ENCODE data around the gene COL25A1. TPM values are rescaled to one million over a fixed set of nuclear protein-coding genes. Genes with fewer than 3 reads are reported as not detected.

Gene COL25A1
- total RNA-seq, 1 donor from 2014 or later = 3.9 TPM

GRCh38 chr4:109291707-109292238, 10.7 kb downstream of the COL25A1 start:
- Mint-ChIP-seq H3K4me1 (ENCODE audit: low read depth) (no peaks in the 10 kb centered on the region), H3K4me3 (ENCODE audit: low read depth) (no peak overlapping the region), H3K36me3 (ENCODE audit: insufficient read depth) (no peaks in the 10 kb centered on the region), H3K27ac (no peak overlapping the region), H3K9me3 (ENCODE audit: low read depth) (no peaks in the 10 kb centered on the region), H3K27me3 (no peaks in the 10 kb centered on the region)
- no peak for DNase-seq (ENCODE audit: low spot score, unreplicated experiment)
- no peak for TF ChIP-seq CTCF (IDR thresholded peaks at IDR 0.05; ENCODE audit: unreplicated experiment)

- TF ChIP-seq CTCF (IDR thresholded peaks at IDR 0.05; ENCODE audit: unreplicated experiment) = no peak
- Mint-ChIP-seq H3K4me3 (ENCODE audit: low read depth) (no peak overlapping the region), H3K9me3 (ENCODE audit: low read depth) (no peaks in the 10 kb centered on the region), H3K27ac (no peak overlapping the region), H3K27me3 (no peaks in the 10 kb centered on the region), H3K36me3 (ENCODE audit: insufficient read depth) (no peaks in the 10 kb centered on the region), H3K4me1 (ENCODE audit: low read depth) (no peaks in the 10 kb centered on the region)
- DNase-seq (ENCODE audit: low spot score, unreplicated experiment) = no peak
Observed at GRCh38 chr4:109290918-109291317, 11.5 kb downstream of the COL25A1 start.

- Mint-ChIP-seq H3K9me3 (ENCODE audit: low read depth) (no peaks in the 10 kb centered on the region), H3K27me3 (no peaks in the 10 kb centered on the region), H3K4me3 (ENCODE audit: low read depth) (no peak overlapping the region), H3K36me3 (ENCODE audit: insufficient read depth) (no peaks in the 10 kb centered on the region), H3K27ac (no peak overlapping the region), H3K4me1 (ENCODE audit: low read depth) (no peaks in the 10 kb centered on the region)
- no peak for DNase-seq (ENCODE audit: low spot score, unreplicated experiment)
- no peak for TF ChIP-seq CTCF (IDR thresholded peaks at IDR 0.05; ENCODE audit: unreplicated experiment)
Observed at GRCh38 chr4:109278594-109279031, 23.8 kb downstream of the COL25A1 start.

- no peaks in the 10 kb centered on the region for H3K27me3 Mint-ChIP-seq
- H3K36me3 Mint-ChIP-seq (ENCODE audit: insufficient read depth) = no peaks in the 10 kb centered on the region
- no peak overlapping the region for H3K4me3 Mint-ChIP-seq (ENCODE audit: low read depth)
- no peak for DNase-seq (ENCODE audit: low spot score, unreplicated experiment)
- no peaks in the 10 kb centered on the region for H3K9me3 Mint-ChIP-seq (ENCODE audit: low read depth)
- TF ChIP-seq CTCF (IDR thresholded peaks at IDR 0.05; ENCODE audit: unreplicated experiment) = no peak
- H3K4me1 Mint-ChIP-seq (ENCODE audit: low read depth) = no peaks in the 10 kb centered on the region
- no peak overlapping the region for H3K27ac Mint-ChIP-seq
Observed at GRCh38 chr4:109276482-109277095, 25.9 kb downstream of the COL25A1 start.

DNA sequence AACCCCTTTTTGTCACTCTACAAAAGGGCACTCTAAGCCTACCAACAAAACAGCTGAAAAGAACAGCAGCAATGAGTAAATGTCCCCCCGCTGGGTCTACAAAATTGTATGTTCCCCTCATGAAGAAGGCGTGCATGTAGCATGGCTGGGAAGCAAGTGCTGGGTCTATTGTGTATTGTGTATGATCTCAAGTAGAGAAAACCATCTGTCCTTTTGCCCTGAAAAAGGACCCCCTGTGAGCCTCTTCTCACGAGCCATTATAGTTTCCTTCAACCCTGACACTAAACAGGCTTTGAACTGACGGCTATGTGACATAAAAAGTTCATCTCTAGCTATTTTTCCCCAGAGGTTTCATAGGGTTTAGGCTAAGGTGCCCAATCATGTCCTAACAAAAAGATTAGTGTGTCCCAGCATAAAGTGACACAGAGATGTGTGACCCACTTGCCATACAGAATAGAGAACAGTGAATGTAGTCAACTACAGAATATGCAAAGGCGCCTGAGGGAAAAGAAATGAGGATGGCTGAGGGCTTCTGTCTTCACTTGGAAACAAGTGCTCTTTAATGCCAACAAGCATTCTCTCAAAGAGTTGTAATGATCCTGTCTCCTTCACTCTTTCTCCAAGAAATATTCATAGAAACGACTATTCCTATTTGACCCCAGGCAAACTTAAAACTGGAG, 27.3 kb downstream of the COL25A1 start:
- no peak overlapping the region for H3K27ac Mint-ChIP-seq
- no peaks in the 10 kb centered on the region for H3K27me3 Mint-ChIP-seq
- H3K4me3 Mint-ChIP-seq (ENCODE audit: low read depth) = no peak overlapping the region
- TF ChIP-seq CTCF (IDR thresholded peaks at IDR 0.05; ENCODE audit: unreplicated experiment) = no peak
- H3K36me3 Mint-ChIP-seq (ENCODE audit: insufficient read depth) = no peaks in the 10 kb centered on the region
- no peaks in the 10 kb centered on the region for H3K4me1 Mint-ChIP-seq (ENCODE audit: low read depth)
- DNase-seq (ENCODE audit: low spot score, unreplicated experiment) = no peak
- no peaks in the 10 kb centered on the region for H3K9me3 Mint-ChIP-seq (ENCODE audit: low read depth)
